Muscle layer of duodenum (tissue), 2 donors: ENCODE results near the gene PDZRN4.
"Not testable (repeated sequence)": the region's sequence is repeated elsewhere in the genome, so short reads cannot be mapped to it uniquely, and the experiment has no call there.

Experiments
- H3K27ac ChIP-seq: one replicate; pipeline ENCODE4 v1.7.0; 2013; ENCODE audit warnings: mild to moderate bottlenecking, low read length
- H3K27me3 ChIP-seq: one replicate; pipeline ENCODE4 v1.7.0; 2013; ENCODE audit warnings: low read depth, mild to moderate bottlenecking, control low read depth, low read length
- H3K36me3 ChIP-seq, 2 donors: one replicate each; pipeline ENCODE4 v1.7.0; 2013; ENCODE audit warnings: low read length in 2 of 2, control low read depth in 1 of 2, mild to moderate bottlenecking in 1 of 2; ENCODE audit not compliant: insufficient read depth in 2 of 2, control insufficient read depth in 1 of 2
- H3K4me1 ChIP-seq, 2 donors: one replicate each; pipeline ENCODE4 v1.7.0; 2013; ENCODE audit warnings: low read length in 2 of 2, mild to moderate bottlenecking in 2 of 2, control low read depth in 1 of 2, moderate library complexity in 1 of 2; ENCODE audit not compliant: insufficient read depth in 2 of 2, control insufficient read depth in 1 of 2
- H3K4me3 ChIP-seq, 2 donors: one replicate each; pipeline ENCODE4 v1.7.0; 2013; ENCODE audit warnings: low read length in 2 of 2, low read depth in 1 of 2, mild to moderate bottlenecking in 1 of 2
- H3K9me3 ChIP-seq, 2 donors: one replicate each; pipeline ENCODE4 v1.7.0; 2013; ENCODE audit warnings: low read length in 2 of 2, control low read depth in 1 of 2, mild to moderate bottlenecking in 1 of 2; ENCODE audit not compliant: control insufficient read depth in 1 of 2
- donor health status: healthy.

PDZRN4 gene

DNA sequence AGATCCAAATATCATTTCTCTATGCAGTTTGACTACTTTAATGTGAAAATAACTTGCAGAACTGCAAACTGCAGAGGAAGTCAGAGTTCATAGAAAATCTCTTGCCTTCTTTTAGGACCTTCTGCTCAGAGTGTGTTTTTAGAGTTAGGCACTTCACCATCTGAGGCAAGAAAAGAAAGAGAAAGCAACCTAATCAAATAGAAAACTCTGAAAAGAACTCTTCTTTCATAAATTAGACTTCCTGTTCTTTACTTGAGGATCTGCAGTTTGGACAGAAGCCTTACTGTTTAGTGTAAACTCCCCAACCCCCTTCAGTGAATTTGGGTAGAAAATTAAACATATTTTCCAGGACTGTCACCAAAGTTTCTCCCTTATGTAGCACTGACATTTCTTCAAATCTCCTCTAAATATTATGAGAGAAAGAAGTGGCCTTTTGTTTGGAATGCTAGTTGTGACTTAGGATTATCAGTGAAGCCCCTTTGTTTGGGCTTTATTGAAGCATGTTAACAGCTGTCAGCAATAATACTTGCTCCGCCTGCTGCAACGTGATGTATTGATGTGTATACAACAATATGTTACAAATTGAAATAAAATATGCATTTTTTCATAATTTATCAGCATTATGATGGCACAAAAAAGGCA lies 99.5 kb downstream of the PDZRN4 start:
- Histone ChIP-seq H3K4me1 (peaks cover 0 to 4% of the 10 kb centered on the region in 2 donors), H3K36me3 (no peaks in the 10 kb centered on the region), H3K27me3 (no peaks in the 10 kb centered on the region)

DNA sequence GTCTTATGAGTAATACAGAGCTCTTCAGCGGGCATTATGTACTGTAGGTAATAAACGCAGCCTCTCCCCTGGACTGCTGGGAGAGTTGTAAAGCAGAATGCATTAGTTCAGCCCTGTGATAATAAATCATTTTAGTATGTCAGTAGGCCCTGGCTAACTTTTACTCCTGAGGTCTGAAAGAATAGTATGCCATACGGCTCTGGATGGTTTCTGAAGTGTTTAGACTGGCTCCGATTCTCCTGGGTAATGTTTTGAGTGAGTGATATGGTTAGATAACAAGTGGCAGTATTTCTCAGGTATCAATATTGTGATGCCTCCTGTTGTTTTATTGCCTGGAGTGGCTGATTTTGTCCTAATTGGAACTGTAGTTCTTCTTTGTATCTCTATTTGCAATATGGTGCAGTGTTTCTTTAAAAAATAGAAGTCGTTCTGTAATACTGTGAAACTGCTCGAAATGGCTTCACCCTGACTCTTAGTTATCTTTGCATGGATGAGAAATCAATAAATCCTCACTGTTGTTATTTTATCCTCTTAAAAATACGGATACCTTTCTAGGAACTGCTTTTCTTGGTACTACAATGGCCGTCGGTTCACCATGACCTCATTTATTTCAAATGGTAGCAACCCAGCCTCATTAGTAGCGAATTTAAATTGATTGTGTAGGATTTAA lies 100.2 kb downstream of the PDZRN4 start:
- Histone ChIP-seq H3K36me3 (no peaks in the 10 kb centered on the region), H3K9me3 (no peaks in the 10 kb centered on the region), H3K4me3 (no peak overlapping the region), H3K27me3 (no peaks in the 10 kb centered on the region), H3K27ac (no peak overlapping the region), H3K4me1 (peaks cover 0 to 4% of the 10 kb centered on the region in 2 donors)

More for the DNA sequence above, 99.5 kb downstream of the PDZRN4 start:
- H3K4me3 ChIP-seq = no peak overlapping the region
- H3K27ac ChIP-seq = no peak overlapping the region
- H3K9me3 ChIP-seq = no peaks in the 10 kb centered on the region

DNA sequence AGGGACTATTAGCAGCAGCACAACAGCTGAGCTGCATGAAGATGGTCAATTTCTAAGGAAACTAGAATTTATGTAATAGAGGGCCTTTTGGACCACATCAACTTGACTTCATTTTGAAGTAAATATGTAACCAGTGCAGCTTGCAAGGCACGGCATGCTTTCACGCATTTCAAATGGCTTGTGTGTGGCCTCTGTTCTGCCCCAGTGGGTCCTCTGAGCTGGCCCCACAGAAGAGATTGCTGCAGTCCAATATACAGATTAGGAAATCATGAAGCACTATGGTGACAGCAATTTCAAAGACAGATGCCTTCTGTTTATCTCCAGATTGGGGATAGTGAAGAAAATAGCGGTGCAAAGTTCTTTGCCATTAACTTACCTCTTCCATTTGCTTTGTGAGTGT lies 101.4 kb downstream of the PDZRN4 start:
- H3K9me3 ChIP-seq = no peaks in the 10 kb centered on the region
- H3K27me3 ChIP-seq = no peaks in the 10 kb centered on the region
- H3K4me1 ChIP-seq = peaks cover 0 to 4% of the 10 kb centered on the region in 2 donors
- H3K4me3 ChIP-seq = no peak overlapping the region
- no peaks in the 10 kb centered on the region for H3K36me3 ChIP-seq
- H3K27ac ChIP-seq = no peak overlapping the region

DNA sequence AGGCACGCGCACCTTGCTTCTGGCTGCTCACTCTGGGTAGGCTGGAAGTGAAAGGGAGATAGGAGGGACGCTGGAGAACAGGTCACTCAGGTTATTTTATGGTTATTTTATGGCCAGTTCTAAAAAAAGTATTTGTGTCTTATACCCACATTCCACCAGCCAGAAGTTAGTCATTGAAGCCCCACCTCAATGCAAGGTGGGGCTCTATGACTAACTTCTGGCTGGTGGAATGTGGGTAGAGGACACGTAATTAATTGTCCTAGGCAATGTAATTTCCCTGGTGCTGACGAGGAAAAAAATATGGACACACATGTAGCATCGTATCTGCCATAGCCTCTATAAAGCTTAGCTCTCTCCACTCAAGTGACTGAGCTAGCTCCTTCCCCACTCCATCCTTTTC lies 104.9 kb downstream of the PDZRN4 start:
- Histone ChIP-seq H3K27ac (no peak overlapping the region), H3K4me3 (no peak overlapping the region), H3K36me3 (no peaks in the 10 kb centered on the region), H3K27me3 (no peaks in the 10 kb centered on the region), H3K9me3 (no peaks in the 10 kb centered on the region), H3K4me1 (peaks cover 0 to 4% of the 10 kb centered on the region in 2 donors)

DNA sequence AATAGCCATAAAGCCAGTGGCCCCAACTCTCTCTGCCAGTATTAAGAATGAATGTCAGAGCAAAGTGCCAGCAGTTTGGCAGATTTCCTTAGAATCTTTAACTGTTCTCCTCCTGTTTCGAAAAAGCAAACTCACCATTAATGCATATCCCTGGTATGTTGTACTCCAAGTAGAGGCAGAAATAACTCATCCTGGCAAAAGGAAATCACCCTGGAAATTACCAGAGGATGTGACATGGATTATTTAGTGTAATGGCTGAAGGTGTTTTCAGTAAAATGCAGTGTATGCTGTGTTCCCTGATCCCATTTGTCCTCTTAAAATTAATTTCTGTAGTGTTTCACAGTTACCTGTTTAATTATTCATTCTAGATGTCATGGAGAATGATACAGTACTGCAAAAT lies 105.3 kb downstream of the PDZRN4 start:
- Histone ChIP-seq H3K4me3 (no peak overlapping the region), H3K4me1 (no peaks in the 10 kb centered on the region), H3K27ac (no peak overlapping the region), H3K9me3 (no peaks in the 10 kb centered on the region), H3K36me3 (no peaks in the 10 kb centered on the region), H3K27me3 (no peaks in the 10 kb centered on the region)

DNA sequence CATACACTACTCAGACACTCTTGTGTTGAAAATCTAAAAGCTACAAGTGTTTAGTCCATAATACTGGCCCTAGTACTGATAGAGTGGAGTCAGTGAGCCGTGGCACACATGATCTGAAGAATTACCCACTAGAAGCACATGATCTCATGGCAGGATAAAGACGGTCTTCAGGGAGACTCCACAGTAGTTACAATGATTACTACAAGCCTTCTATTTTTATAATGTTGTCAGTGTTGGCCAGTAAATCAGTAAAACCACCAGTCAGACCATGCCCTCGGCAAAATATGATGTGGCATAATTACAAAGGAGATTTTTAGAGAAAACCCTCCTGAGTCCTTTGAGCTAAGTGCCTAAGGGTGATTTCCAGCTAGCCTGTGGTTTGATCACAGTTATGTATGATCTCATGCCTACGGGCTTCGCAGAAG lies 114.9 kb downstream of the PDZRN4 start:
- H3K4me1 ChIP-seq = peaks cover 0 to 6% of the 10 kb centered on the region in 2 donors
- H3K9me3 ChIP-seq = no peaks in the 10 kb centered on the region
- no peak overlapping the region for H3K4me3 ChIP-seq
- no peaks in the 10 kb centered on the region for H3K27me3 ChIP-seq
- no peak overlapping the region for H3K27ac ChIP-seq
- no peaks in the 10 kb centered on the region for H3K36me3 ChIP-seq

DNA sequence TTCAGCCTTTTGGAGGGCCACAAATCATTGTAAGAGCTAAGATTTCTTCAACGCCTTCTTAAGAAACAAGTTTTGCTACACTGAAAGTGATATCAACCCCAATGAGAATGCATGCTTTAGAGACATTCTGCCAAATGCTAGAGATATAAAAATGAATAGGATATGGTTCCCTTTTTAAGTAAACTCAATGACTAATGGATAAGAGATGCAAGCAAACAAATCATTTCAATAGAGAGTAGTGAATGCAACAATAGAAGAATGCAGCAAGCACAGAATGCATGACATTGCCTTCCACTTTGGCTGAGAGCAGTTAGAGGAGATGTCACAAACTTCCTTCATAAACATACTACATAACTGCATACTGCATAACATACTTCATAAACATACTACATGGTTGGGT lies 116.4 kb downstream of the PDZRN4 start:
- Histone ChIP-seq H3K4me1 (peaks cover 0 to 6% of the 10 kb centered on the region in 2 donors), H3K36me3 (no peaks in the 10 kb centered on the region), H3K27me3 (no peaks in the 10 kb centered on the region), H3K4me3 (no peak overlapping the region), H3K27ac (no peak overlapping the region), H3K9me3 (no peaks in the 10 kb centered on the region)

DNA sequence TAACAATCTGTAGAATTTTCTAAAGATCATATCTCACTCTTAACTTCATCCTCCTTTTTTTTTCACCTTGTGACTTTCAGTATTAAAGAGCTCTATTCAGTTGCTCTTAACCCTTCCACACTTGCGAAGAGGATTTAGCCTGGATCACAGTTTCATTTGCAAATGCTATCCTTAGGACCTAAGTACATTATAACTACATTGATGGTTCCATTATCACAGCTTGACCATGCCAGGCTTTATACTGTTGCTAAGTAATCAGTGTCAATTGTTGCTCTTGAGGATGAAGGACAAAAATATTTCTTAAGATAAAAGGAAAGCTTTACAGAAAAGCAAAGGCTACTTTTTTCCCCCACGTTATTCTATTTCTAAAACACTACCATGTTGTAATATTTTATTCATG lies 122.2 kb downstream of the PDZRN4 start:
- Histone ChIP-seq H3K4me1 (no peaks in the 10 kb centered on the region), H3K4me3 (no peak overlapping the region)

DNA sequence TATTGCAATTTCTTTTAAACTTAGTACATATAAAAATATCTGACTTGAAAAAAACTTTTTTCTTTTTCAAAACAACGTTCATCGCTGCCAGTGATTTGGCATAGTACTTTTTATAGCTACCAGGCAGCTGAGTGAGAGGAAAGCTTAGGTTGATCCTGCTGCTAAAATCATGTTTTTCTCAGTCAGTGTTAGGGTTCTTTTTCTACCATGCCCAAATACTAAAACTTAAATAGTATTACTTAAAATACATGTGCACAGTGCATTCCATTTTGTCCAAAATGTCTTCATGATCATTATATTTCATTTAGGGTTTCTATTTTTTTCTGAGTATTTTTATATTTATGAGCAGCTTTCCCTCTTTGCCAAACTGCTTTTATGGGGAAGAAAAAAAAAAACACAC lies 123.8 kb downstream of the PDZRN4 start:
- no peak overlapping the region for H3K27ac ChIP-seq

More for the DNA sequence above, 122.2 kb downstream of the PDZRN4 start:
- no peaks in the 10 kb centered on the region for H3K9me3 ChIP-seq
- H3K27me3 ChIP-seq = no peaks in the 10 kb centered on the region
- no peak overlapping the region for H3K27ac ChIP-seq
- no peaks in the 10 kb centered on the region for H3K36me3 ChIP-seq

DNA sequence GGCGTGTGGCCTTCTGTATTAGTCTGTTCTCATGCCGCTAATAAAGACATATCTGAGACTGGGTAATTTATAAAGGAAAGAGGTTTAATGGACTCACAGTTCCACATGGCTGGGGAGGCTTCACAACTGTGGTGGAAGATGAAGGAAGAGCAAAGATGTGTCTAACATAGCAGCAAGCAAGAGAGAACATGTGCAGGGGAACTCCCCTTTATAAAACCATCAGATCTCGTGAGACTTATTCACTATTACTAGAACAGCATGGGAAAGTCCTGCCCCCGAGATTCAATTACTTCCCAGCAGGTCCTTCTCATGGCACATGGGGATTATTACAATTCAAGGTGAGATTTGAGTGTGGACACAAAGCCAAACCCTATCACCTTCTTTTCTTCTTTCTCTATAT lies 124.3 kb downstream of the PDZRN4 start:
- H3K27me3 ChIP-seq, H3K27ac ChIP-seq, H3K36me3 ChIP-seq, H3K4me3 ChIP-seq, H3K9me3 ChIP-seq, H3K4me1 ChIP-seq: not testable (repeated sequence)

More for the DNA sequence above, 123.8 kb downstream of the PDZRN4 start:
- Histone ChIP-seq H3K9me3 (no peaks in the 10 kb centered on the region), H3K36me3 (no peaks in the 10 kb centered on the region), H3K27me3 (no peaks in the 10 kb centered on the region), H3K4me3 (no peak overlapping the region), H3K4me1 (no peaks in the 10 kb centered on the region)

DNA sequence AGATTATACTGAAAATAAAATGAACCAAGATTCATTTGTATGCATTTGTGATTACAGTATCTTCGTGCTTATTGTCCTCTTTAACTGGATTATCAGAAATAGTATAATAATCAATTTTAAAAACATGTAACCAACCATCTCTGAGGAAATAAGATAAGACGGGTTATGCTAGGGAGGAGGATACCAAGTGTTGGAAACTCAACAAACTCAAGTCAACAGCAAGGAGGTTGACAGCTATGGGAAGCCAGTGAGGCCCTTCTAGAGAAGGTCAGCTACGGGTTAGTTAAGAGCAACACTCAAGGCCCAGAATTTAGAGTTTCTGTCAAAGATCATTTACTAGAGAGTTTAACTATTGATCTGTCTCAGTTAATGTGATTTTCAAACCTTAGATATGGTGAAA lies 137.2 kb downstream of the PDZRN4 start:
- Histone ChIP-seq H3K27me3 (no peaks in the 10 kb centered on the region), H3K4me3 (no peak overlapping the region), H3K4me1 (peaks cover 0 to 4% of the 10 kb centered on the region in 2 donors)

More for the DNA sequence above, 137.2 kb downstream of the PDZRN4 start:
- no peaks in the 10 kb centered on the region for H3K9me3 ChIP-seq
- H3K36me3 ChIP-seq = no peaks in the 10 kb centered on the region
- no peak overlapping the region for H3K27ac ChIP-seq
